ENCODE results near the gene TNP2.

DNA sequence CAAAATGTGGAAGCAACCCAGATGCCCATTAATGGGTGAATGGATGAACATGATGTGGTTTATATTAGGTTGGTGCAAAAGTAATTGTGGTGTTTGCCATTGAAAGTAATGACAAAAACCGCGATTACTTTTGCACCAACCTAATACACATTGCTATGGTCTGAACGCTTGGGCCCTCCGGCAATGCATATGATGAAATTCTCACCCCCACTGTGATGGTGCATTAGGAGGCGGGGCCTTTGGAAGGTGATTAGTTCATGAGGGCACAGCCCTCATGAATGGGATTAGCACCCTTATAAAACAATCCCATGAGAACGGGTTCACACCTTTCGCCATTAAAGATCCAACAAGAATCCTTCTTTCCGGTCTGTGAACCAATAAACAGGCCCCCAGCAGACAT lies 37.3 kb upstream of the TNP2 start:
- TF ChIP-seq, protein P1, sequence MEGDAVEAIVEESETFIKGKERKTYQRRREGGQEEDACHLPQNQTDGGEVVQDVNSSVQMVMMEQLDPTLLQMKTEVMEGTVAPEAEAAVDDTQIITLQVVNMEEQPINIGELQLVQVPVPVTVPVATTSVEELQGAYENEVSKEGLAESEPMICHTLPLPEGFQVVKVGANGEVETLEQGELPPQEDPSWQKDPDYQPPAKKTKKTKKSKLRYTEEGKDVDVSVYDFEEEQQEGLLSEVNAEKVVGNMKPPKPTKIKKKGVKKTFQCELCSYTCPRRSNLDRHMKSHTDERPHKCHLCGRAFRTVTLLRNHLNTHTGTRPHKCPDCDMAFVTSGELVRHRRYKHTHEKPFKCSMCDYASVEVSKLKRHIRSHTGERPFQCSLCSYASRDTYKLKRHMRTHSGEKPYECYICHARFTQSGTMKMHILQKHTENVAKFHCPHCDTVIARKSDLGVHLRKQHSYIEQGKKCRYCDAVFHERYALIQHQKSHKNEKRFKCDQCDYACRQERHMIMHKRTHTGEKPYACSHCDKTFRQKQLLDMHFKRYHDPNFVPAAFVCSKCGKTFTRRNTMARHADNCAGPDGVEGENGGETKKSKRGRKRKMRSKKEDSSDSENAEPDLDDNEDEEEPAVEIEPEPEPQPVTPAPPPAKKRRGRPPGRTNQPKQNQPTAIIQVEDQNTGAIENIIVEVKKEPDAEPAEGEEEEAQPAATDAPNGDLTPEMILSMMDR (IDR thresholded peaks at IDR 0.05; ENCODE audit: borderline replicate concordance, extremely low read depth, low read length, poor library complexity, severe bottlenecking) = no peak
- no peak for TF ChIP-seq EZH2 (IDR thresholded peaks at IDR 0.05; ENCODE audit: borderline replicate concordance, low read depth, low read length, severe bottlenecking)
